Stimulated activated naive B cell treated with anti-CD40 and anti-IgM and Interleukin-4, amounts not matched to agents 10 μg/mL and 1 μg/mL and 100 μg/mL, for 72 hours (primary cell): ENCODE data around the gene C5orf34.
"Not testable (repeated sequence)": the region's sequence is repeated elsewhere in the genome, so short reads cannot be mapped to it uniquely, and the experiment has no call there.

Experiments used
- ATAC-seq, 2 donors: fragments of 150-1000 bp; cut with Tn5 transposase; replicated peaks; 2 replicates each; pipeline ENCODE4 v1.10.0; 2021; ENCODE audit warnings: moderate library complexity in 1 of 2
- DNase-seq: peaks from one replicate; pipeline ENCODE4 v3.0.0; 2021
- H3K27ac Mint-ChIP-seq: one replicate; pipeline ENCODE4 v1.8.0; 2022; ENCODE audit warnings: mild to moderate bottlenecking, mixed read lengths
- H3K27me3 Mint-ChIP-seq, 2 donors: one replicate each; pipeline ENCODE4 v1.8.0; 2022; ENCODE audit warnings: mixed read lengths in 2 of 2
- H3K36me3 Mint-ChIP-seq, 2 donors: one replicate each; pipeline ENCODE4 v1.8.0; 2022; ENCODE audit warnings: mixed read lengths in 2 of 2, mild to moderate bottlenecking in 1 of 2
- H3K4me1 Mint-ChIP-seq, 2 donors: one replicate each; pipeline ENCODE4 v1.8.0; 2022; ENCODE audit warnings: mixed read lengths in 2 of 2, mild to moderate bottlenecking in 1 of 2
- H3K4me3 Mint-ChIP-seq, 2 donors: one replicate each; pipeline ENCODE4 v1.8.0; 2022; ENCODE audit warnings: mild to moderate bottlenecking in 2 of 2, mixed read lengths in 2 of 2, moderate library complexity in 1 of 2
- H3K9me3 Mint-ChIP-seq, 2 donors: one replicate each; pipeline ENCODE4 v1.8.0; 2022; ENCODE audit warnings: mixed read lengths in 2 of 2, mild to moderate bottlenecking in 1 of 2

C5orf34 gene, protein sequence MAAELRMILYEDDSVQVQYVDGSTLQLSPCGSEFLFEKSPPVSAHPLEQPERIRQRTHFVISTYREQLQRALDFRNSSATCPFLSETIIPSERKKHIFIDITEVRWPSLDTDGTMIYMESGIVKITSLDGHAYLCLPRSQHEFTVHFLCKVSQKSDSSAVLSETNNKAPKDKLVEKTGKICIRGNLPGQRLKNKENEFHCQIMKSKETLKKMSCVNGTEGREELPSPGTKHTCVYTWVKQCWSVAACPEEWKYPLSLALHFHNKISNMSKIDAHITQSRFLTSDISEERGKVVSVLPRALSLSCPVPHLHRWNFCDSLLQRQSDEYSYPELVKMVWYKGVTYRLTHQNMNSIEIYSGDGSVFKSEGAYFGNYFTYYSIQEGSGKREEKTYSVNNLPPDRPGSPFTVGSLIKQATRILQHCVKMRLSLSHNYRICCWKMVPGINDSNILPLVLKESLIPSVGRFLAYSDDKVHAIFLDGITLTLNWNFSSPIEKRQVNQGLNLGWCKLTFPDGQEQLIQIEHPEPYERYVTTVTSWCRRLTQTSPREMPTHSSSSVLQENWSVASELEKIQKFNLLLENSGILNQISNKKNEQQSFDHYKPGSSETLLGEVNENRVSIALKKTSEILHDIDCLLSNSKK

DNA sequence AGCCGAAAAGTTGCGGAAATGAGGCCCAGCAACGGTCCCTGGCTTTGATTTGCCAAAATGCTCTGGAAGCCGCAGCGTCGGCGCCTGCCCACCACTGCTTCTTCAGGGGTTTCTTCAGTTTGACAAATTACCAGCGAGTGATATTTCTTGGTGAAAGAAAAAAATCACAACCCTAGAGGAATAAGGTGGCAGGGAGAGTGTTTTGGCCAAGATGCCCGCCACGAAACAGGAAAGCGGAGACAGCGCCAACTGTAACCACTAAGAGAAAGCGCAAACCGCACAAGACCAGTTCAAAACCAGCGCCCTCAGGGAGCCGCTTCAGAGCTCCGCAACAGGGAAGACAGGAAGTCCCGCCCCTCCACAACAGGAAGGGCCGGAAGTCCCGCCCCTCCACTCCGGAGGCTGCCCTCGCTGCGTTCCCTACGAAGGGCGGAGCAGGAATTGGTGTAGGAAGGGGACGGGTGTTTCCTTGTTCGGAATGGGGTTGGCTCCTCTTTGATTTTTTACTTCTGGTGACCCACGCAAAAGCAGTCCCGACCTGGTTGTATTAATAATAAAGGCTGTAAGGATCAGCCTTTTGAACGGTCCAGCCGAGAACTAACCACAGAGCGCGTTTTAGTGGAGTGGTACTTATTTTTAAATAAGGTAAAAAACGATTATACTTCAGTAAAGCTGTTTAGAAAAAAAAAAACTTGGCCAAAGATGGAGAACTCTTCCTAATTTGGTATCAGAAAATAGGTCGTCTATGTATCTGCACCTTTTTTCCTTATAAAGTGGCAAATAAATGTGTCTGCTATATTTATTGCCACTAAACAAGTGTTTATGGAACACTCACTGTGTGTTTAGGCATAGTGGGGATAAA is at the start of gene C5orf34:
C5orf34 (minus strand) TSS at position 333 of the 862 bp plus-strand sequence. CDS start 5,809 bp downstream, outside the sequence.
- H3K36me3 Mint-ChIP-seq, result peaks cover 6 to 10% of the 10 kb centered on the region in 2 donors
- H3K4me1 Mint-ChIP-seq, result peaks cover 14 to 31% of the 10 kb centered on the region in 2 donors
- ATAC-seq, result peak; percentile 99
- H3K9me3 Mint-ChIP-seq, result peaks cover 0 to 1% of the 10 kb centered on the region in 2 donors
- peak; percentile 90 for DNase-seq
- no peaks in the 10 kb centered on the region for H3K27me3 Mint-ChIP-seq
- peak within 1 kb of the TSS; percentile 89 to 95 for H3K4me3 Mint-ChIP-seq
- H3K27ac Mint-ChIP-seq, result peak within 1 kb of the TSS; percentile 93

DNA sequence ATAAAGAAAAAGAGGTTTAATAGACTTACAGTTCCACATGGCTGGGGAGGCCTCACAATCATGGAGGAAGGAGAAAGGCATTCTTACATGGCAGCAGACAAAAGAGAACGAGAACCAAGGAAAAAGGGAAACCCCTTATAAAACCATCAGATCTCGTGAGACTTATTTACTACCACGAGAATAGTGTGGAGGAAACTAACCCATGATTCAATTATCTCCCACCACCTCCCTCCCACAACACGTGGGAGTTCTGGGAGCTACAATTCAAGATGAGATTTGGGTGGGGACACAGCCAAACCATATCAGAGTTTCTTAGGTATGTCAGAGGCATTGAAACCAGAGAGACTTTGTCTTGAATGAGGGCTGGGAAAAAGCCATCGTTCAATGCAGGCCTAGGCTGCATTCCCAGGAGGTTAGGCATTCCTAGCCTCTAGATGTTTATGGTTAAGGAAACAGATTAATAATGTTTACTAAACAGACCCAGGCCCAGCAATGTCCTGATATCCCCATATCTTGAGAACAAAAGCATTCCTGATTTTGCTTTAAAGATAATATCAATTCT is 49.4 kb upstream of the C5orf34 start:
- peaks cover 0 to 1% of the 10 kb centered on the region in 2 donors for H3K4me1 Mint-ChIP-seq
- H3K27ac Mint-ChIP-seq, result no peak overlapping the region
- DNase-seq, result no peak
- no peaks in the 10 kb centered on the region for H3K27me3 Mint-ChIP-seq
- H3K9me3 Mint-ChIP-seq, result peaks cover 0 to 5% of the 10 kb centered on the region in 2 donors
- H3K4me3 Mint-ChIP-seq, result no peak overlapping the region
- H3K36me3 Mint-ChIP-seq, result no peaks in the 10 kb centered on the region
- ATAC-seq, result no peak

DNA sequence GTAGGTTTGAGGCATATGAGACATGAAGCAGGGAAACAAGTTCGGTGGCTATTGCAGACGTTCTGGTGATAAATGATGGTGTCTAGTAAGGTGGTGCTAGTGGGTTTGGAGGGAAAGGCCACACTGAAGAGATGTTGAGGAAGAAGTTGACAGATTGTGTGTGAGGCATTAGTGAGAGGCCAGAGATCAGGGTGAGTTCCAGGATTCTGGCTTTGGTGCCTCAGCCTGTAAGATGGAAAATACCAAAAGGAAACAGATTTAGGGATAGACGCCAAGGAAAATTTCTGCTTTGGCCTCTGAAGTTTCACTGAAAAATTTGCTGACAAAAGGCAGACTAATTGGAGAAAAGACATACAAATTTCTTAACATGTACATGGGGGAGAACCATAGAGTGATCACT is 48.4 kb upstream of the C5orf34 start:
- Mint-ChIP-seq H3K27me3 (no peaks in the 10 kb centered on the region), H3K9me3 (peaks cover 0 to 5% of the 10 kb centered on the region in 2 donors), H3K36me3 (no peaks in the 10 kb centered on the region), H3K4me3 (no peak overlapping the region), H3K27ac (no peak overlapping the region), H3K4me1 (peaks cover 3 to 7% of the 10 kb centered on the region in 2 donors)
- ATAC-seq, result no peak
- no peak for DNase-seq

DNA sequence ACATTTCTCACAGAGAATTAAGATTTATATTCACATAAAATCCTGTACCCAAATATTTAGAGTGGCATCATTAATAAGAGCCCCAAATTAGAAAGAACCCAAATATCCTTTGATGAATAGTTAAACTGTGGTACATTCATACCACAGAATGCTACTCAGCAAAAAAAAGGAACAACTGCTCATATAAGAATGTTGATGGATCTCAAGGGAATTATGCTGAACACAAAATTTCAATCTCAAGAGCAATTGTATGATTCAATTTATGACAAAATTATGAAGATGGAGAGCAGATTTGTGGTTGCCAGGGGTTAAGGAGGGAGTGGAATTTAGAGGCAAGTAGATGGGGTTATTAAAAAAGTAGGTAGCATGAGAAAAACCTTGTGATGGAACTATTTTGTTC is 46.4 kb upstream of the C5orf34 start:
- peaks cover 0 to 4% of the 10 kb centered on the region in 2 donors for H3K9me3 Mint-ChIP-seq
- no peak overlapping the region for H3K27ac Mint-ChIP-seq
- no peak overlapping the region for H3K4me3 Mint-ChIP-seq
- H3K4me1 Mint-ChIP-seq, result peaks cover 3 to 14% of the 10 kb centered on the region in 2 donors
- no peak for ATAC-seq
- no peaks in the 10 kb centered on the region for H3K36me3 Mint-ChIP-seq
- no peak for DNase-seq
- H3K27me3 Mint-ChIP-seq, result no peaks in the 10 kb centered on the region

DNA sequence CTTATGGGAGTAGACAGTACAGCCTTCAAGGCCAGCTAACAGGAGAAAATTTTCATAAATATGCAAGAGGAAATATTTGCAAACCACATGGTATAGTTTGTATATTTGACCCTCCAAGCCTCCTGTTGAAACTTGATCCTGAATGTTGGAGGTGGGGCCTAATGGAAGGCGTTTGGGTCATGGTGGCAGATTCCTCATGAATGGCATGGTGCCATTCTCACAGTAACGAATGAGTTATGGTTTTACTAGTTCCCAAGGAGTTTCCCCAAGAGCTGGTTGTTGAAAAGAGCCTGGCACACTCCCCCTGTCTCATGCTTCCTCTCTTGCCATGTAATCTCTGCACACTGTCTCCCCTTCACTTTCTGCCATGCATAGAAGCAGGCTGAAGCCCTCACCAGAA is 45.2 kb upstream of the C5orf34 start:
- no peaks in the 10 kb centered on the region for H3K27me3 Mint-ChIP-seq
- H3K4me3 Mint-ChIP-seq, result no peak overlapping the region
- no peaks in the 10 kb centered on the region for H3K36me3 Mint-ChIP-seq
- ATAC-seq, result no peak
- no peak for DNase-seq
- H3K9me3 Mint-ChIP-seq, result no peaks in the 10 kb centered on the region
- no peak overlapping the region for H3K27ac Mint-ChIP-seq
- peaks cover 3 to 14% of the 10 kb centered on the region in 2 donors for H3K4me1 Mint-ChIP-seq

DNA sequence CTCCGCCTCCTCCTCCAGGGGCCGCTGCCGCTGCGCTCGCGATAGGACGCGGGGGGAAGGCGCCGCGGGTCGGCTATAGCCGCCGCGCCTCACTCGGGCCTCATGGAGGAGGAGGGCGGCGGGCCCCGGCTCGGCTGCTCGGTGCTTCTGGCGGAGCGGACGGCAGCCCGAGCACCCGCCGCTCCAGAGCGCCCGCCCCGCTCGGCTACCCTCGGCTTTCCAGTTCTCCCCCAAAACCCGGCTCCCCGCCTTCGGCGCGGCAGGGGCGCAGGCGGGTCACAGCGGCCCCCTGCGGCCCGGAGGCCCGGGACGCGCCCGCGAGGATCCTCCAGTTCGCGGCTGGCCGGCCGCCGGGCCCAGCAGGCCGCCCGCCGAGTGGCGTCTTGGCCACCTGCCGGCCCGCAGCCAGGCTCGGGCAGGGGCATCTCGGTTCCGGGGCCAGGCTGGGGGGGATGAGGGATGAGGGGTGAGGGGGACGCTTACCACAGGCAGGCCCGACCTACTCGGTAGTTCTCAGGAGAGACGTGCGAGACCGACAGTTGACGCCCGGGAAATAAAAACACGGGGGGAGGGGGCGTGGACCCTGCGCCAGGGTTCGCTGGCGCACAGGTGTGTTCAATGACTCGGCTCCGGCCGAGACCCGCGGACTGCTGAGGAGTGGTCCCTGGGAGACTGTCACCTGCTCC is 42.1 kb upstream of the C5orf34 start, which contains the start of gene PAIP1:
PAIP1 (minus strand) TSS at position 221 of the 686 bp plus-strand sequence. CDS start 231 bp downstream, outside the sequence.
- Mint-ChIP-seq H3K36me3 (no peaks in the 10 kb centered on the region), H3K27ac (peak within 1 kb of the TSS; percentile 96), H3K4me3 (peak within 1 kb of the TSS; percentile 87 to 88), H3K4me1 (peaks cover 5 to 14% of the 10 kb centered on the region in 2 donors), H3K27me3 (no peaks in the 10 kb centered on the region), H3K9me3 (no peaks in the 10 kb centered on the region)
- DNase-seq, result peak; percentile 85
- peak; percentile 82 to 84 for ATAC-seq

DNA sequence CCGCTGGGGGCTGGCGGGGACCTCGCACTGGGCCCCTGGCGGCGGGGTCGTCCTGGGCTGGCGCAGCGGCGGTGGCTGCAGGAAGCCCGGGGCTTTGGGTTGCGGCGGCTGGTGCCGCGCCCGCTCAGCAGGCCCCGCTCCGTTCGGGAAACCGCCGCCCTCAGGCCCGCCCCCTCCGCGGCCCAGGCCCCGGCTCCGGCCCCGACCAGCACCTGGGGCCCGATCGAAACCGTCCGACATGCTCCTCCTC is 41.6 kb upstream of the C5orf34 start:
- Mint-ChIP-seq H3K27ac (peak overlapping the region; percentile 96), H3K4me3 (peak overlapping the region; percentile 87 to 88), H3K4me1 (peaks cover 5 to 14% of the 10 kb centered on the region in 2 donors)
- DNase-seq, H3K27me3 Mint-ChIP-seq, H3K9me3 Mint-ChIP-seq, H3K36me3 Mint-ChIP-seq: not testable (repeated sequence)
- ATAC-seq, result peak; percentile 88 to 89

DNA sequence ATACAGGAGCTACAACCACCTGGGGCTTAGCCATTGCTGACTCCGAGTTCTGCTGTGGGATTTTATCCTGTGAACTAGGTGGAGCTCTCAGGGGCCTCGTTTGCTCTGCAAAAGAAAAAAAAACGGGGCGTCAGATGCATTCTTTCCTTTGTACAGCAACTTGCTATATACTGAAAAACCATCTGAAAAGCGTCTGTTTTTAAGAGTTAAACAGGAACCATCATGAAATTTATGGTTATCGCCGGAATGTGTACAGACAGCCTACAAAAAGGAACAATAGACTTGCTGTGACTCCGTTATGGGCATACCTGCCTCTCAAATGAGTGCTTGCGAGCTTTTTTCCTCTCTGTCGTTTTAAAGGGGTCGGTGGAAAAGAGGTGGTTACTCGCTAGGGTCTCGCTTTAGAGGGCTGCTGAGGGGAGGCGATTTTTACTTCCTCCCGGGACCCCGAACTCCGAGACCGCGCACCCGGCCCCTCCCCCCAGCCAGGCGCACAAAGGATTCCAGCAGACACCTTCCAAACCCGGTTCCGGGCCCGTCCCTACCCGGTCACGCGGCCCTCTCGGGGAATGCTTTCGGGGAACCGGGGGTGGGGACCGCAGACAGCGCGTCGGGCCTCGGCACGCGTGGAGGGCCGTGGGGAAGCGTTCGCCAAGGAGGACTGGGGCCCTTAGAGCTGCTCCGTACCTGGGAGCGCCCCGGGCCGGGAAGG is 41.1 kb upstream of the C5orf34 start:
- Mint-ChIP-seq H3K36me3 (peaks cover 0 to under 1% of the 10 kb centered on the region in 2 donors), H3K4me1 (peaks cover 5 to 15% of the 10 kb centered on the region in 2 donors), H3K4me3 (peak overlapping the region; percentile 86 to 87), H3K9me3 (no peaks in the 10 kb centered on the region), H3K27me3 (no peaks in the 10 kb centered on the region), H3K27ac (peak overlapping the region; percentile 92)
- DNase-seq (peak; percentile 2), ATAC-seq (peak; percentile 5 to 56)

DNA sequence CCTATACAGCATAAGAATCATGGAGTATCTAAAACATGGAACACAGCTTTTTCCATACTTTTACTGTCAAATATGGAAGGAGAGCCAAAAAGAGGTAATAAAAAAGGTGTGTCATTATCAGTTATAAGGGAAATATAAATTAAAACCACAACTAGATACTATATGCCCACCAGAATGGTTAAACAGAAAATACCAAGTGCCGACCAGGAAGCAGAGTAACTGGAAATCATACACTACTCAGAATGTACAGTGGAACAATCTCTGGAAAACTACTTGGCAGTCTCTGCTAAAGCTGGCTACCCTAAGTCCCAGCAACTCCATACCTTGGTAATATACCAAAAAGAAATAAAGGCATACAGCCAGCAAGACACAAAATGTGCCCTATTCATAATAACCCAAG is 39.5 kb upstream of the C5orf34 start:
- H3K27ac Mint-ChIP-seq, result no peak overlapping the region
- no peak for ATAC-seq
- DNase-seq, result no peak
- no peaks in the 10 kb centered on the region for H3K27me3 Mint-ChIP-seq
- no peaks in the 10 kb centered on the region for H3K9me3 Mint-ChIP-seq
- peaks cover 3 to 6% of the 10 kb centered on the region in 2 donors for H3K36me3 Mint-ChIP-seq
- H3K4me1 Mint-ChIP-seq, result peaks cover 8 to 24% of the 10 kb centered on the region in 2 donors
- H3K4me3 Mint-ChIP-seq, result no peak overlapping the region

DNA sequence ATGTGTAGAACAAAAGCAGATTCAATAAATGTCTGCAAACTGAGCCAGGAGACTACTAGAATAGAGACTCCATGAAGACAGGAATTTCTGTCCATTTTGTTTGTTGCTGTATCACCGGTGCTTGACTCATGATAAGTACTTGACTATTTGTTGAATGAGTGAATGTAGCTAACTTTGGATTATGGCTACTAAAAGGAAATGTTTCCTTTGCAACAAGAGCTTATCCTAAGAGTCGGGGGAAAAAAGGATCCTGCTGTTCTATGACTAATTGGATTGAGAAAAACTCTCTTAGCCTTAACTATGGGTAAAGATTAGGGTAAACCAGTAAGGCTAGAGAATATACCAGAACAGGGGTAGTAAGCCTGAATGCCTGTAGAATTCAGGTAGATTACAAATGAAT is 38.4 kb upstream of the C5orf34 start:
- Mint-ChIP-seq H3K27me3 (no peaks in the 10 kb centered on the region), H3K9me3 (no peaks in the 10 kb centered on the region), H3K36me3 (peaks cover 4 to 11% of the 10 kb centered on the region in 2 donors), H3K27ac (no peak overlapping the region), H3K4me1 (peaks cover 6 to 22% of the 10 kb centered on the region in 2 donors), H3K4me3 (no peak overlapping the region)
- DNase-seq (no peak), ATAC-seq (no peak)

DNA sequence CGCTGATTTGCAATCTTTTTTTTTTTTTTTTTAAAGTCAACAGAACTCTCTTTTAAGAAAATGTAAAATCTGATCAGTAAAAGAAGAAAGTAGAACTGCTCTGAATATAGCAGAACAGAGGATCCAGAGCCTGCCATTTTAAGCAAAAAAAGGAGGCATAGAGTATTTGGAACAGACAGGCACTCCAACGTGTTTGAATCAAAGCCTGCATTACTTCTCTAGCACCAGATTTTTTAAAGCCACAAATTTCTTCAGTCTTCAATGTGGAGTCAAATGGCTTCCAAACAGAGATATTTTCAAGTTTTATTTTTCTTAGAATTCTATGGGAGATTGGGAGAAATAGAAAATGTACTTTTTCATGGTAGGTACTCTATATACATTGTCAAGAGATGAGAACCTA is 36.8 kb upstream of the C5orf34 start:
- no peaks in the 10 kb centered on the region for H3K9me3 Mint-ChIP-seq

DNA sequence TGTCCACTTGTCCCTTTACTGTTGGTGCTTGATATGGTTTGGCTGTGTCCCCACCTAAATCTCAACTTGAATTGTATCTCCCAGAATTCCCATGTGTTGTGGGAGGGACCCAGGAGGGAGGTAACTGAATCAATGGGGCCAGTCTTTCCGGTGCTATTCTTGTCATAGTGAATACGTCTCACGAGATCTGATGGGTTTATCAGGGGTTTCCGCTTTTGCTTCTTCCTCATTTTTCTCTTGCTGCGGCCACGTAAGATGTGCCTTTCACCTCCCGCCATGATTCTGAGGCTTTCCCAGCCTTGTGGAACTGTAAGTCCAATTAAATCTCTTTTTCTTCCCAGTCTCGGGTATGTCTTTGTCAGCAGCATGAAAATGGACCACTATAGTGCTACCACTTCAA is 34.3 kb upstream of the C5orf34 start:
- not testable (repeated sequence) for ATAC-seq, H3K27me3 Mint-ChIP-seq, H3K4me3 Mint-ChIP-seq, DNase-seq, H3K9me3 Mint-ChIP-seq
- Mint-ChIP-seq H3K4me1 (peaks cover 5 to 19% of the 10 kb centered on the region in 2 donors), H3K27ac (peak overlapping the region; percentile 52), H3K36me3 (peaks cover 21 to 36% of the 10 kb centered on the region in 2 donors)

More for the DNA sequence above, 36.8 kb upstream of the C5orf34 start:
- DNase-seq (no peak), ATAC-seq (no peak)
- Mint-ChIP-seq H3K36me3 (peaks cover 7 to 17% of the 10 kb centered on the region in 2 donors), H3K4me1 (peaks cover 6 to 15% of the 10 kb centered on the region in 2 donors), H3K27me3 (no peaks in the 10 kb centered on the region), H3K27ac (no peak overlapping the region), H3K4me3 (no peak overlapping the region)

DNA sequence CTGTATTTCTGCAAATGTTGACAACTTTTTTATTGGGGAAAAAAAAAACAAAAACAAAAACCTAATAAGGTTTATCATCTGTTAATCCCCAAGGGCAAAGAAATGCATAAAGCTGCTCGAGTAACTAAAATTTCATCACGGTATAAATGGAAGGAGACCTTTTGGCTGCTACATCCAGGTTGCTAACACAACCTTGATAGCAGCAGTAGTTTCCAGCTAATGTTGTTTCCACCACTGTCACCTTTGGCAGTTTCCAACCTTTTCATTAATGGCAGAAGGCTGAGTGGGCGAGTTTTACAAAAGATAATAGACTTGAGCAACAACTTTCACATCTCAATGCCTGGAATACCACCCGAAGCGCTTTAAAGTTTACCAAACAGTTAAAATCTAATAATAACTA is 33.4 kb upstream of the C5orf34 start:
- Mint-ChIP-seq H3K36me3 (peaks cover 24 to 38% of the 10 kb centered on the region in 2 donors), H3K4me3 (no peak overlapping the region), H3K4me1 (peaks cover 5 to 23% of the 10 kb centered on the region in 2 donors), H3K27me3 (no peaks in the 10 kb centered on the region), H3K27ac (no peak overlapping the region), H3K9me3 (no peaks in the 10 kb centered on the region)
- ATAC-seq (no peak), DNase-seq (no peak)
